Erythroblast (primary cell): ENCODE results near the gene PRRT2.

Source experiments
- GATA1 ChIP-seq: IDR thresholded peaks from 2 replicates; pipeline ENCODE4 v1.6.1; 2011; ENCODE audit warnings: low read depth, mild to moderate bottlenecking, control low read depth, low read length, moderate library complexity
- POLR2A ChIP-seq: IDR thresholded peaks from 2 replicates; pipeline ENCODE4 v1.6.1; 2011; ENCODE audit warnings: mild to moderate bottlenecking, low read length

DNA sequence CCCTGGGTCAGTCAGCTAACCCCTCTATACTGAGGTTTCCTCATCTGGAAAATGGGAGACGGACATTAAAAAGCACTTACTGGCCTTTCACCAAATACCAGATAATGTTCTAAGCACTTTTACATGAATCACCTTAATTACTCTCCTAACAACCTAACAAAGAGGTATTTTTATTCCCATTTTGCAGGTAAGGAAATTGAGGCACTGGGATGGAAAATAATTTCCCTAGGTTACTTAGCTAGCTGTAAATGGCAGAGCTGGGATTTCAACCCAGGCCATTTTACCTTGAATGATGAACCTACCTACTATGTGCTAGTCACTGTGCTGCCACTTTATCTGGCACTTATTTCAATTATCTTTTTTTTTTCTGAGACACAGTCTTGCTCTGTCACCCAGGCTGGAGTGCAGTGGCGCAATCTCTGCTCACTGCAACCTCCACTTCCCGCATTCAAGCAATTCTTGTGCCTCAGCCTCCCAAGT is 17.7 kb upstream of the PRRT2 start:
- no peak for TF ChIP-seq POLR2A
- no peak for TF ChIP-seq GATA1
